Calu3 (cell line): Measurements from ENCODE around the gene NCKAP5. TPM values are rescaled to one million over a fixed set of nuclear protein-coding genes. Genes with fewer than 3 reads are reported as not detected.

Source experiments
- BruUV-seq: library from RNA; stranded (reverse); fragments of 400-500 nt; replicated peaks from 2 replicates; lab custom pipeline; 2021; lab: Mats Ljungman, UMichigan
- CTCF ChIA-PET: fragments of 300-600 bp; sonication (Branson Sonifier 250); formaldehyde crosslinking; loops from one replicate; lab custom pipeline; 2022; ENCODE audit warnings: antibody characterized with exemption; lab: Charles Lee
- DNase-seq: peaks from one replicate; pipeline ENCODE4 v3.0.0; 2022
- H3K27ac Mint-ChIP-seq: one replicate; pipeline ENCODE4 v1.8.0; 2022; ENCODE audit warnings: mixed read lengths; ENCODE audit not compliant: unreplicated experiment
- H3K27me3 Mint-ChIP-seq: one replicate; pipeline ENCODE4 v1.8.0; 2022; ENCODE audit warnings: mixed read lengths; ENCODE audit not compliant: unreplicated experiment
- H3K36me3 Mint-ChIP-seq: one replicate; pipeline ENCODE4 v1.8.0; 2022; ENCODE audit warnings: mild to moderate bottlenecking, moderate library complexity, mixed read lengths; ENCODE audit not compliant: insufficient read depth, unreplicated experiment
- H3K4me1 Mint-ChIP-seq: one replicate; pipeline ENCODE4 v1.8.0; 2022; ENCODE audit warnings: mild to moderate bottlenecking, low read depth, mixed read lengths; ENCODE audit not compliant: unreplicated experiment
- H3K4me3 Mint-ChIP-seq: one replicate; pipeline ENCODE4 v1.8.0; 2022; ENCODE audit warnings: mild to moderate bottlenecking, low read depth, moderate library complexity, mixed read lengths; ENCODE audit not compliant: unreplicated experiment
- H3K9me3 Mint-ChIP-seq: one replicate; pipeline ENCODE4 v1.8.0; 2022; ENCODE audit warnings: low read depth, mixed read lengths; ENCODE audit not compliant: unreplicated experiment
- intact Hi-C: fragments of 100-400 bp; cut with micrococcal nuclease; formaldehyde crosslinking; loops from one replicate; pipeline ENCODE4 v1.10.0; 2022; ENCODE audit not compliant: unreplicated experiment
- total RNA-seq: library from RNA; stranded (reverse); gene quantifications from 2 replicates; pipeline ENCODE4 v1.2.3, GENCODE V29; 2022
- TF ChIP-seq, protein P1 (sequence below): fragments of 200-600 bp; IDR thresholded peaks from one replicate; pipeline ENCODE4 v1.8.0; 2022; ENCODE audit warnings: antibody characterized with exemption; ENCODE audit not compliant: unreplicated experiment

NCKAP5 gene
- total RNA-seq, 1 experiment from 2014 or later: 2.2 TPM

DNA sequence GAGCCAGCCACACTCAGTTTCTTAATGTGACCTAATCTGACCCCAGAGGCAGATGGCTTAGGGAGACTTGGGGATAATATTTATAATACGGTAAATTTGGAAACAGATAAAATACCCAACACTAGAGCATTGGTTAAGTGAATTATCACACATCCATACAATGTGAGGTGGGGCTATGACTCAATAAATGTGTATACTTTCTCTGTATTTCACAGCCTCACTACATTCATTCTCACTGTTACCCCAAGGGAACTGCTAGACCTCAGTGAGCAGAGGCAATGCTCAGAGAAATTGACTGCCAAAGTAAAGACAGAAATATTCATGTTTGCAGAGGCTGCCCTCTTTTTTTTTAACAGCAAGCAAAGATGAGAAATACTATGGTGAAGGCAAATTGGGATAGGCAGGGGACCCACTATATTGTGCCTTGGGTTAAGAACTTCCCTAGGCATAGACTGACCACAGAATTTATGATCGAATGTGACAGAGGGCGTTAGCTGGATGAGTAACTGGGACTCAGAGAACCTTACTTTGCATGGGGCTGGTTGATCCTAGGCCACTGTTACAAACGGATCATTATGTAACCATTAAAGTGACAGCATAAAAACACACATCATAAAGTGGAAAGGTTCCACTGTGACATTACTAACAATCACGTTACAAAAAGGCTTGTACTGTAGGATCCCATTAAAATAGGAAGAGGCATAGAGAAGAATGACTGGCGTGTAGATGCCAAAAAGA lies 652.3 kb downstream of the NCKAP5 start:
- H3K4me3 Mint-ChIP-seq: no peak overlapping the region
- H3K27me3 Mint-ChIP-seq: no peaks in the 10 kb centered on the region
- intact Hi-C loops: no loop called here
- H3K36me3 Mint-ChIP-seq: no peaks in the 10 kb centered on the region
- BruUV-seq: no TSS peak
- H3K4me1 Mint-ChIP-seq: no peaks in the 10 kb centered on the region
- H3K9me3 Mint-ChIP-seq: no peaks in the 10 kb centered on the region
- TF ChIP-seq, protein P1, sequence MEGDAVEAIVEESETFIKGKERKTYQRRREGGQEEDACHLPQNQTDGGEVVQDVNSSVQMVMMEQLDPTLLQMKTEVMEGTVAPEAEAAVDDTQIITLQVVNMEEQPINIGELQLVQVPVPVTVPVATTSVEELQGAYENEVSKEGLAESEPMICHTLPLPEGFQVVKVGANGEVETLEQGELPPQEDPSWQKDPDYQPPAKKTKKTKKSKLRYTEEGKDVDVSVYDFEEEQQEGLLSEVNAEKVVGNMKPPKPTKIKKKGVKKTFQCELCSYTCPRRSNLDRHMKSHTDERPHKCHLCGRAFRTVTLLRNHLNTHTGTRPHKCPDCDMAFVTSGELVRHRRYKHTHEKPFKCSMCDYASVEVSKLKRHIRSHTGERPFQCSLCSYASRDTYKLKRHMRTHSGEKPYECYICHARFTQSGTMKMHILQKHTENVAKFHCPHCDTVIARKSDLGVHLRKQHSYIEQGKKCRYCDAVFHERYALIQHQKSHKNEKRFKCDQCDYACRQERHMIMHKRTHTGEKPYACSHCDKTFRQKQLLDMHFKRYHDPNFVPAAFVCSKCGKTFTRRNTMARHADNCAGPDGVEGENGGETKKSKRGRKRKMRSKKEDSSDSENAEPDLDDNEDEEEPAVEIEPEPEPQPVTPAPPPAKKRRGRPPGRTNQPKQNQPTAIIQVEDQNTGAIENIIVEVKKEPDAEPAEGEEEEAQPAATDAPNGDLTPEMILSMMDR: no peak
- CTCF ChIA-PET: no interaction called here
- H3K27ac Mint-ChIP-seq: no peak overlapping the region
- no peak for DNase-seq

DNA sequence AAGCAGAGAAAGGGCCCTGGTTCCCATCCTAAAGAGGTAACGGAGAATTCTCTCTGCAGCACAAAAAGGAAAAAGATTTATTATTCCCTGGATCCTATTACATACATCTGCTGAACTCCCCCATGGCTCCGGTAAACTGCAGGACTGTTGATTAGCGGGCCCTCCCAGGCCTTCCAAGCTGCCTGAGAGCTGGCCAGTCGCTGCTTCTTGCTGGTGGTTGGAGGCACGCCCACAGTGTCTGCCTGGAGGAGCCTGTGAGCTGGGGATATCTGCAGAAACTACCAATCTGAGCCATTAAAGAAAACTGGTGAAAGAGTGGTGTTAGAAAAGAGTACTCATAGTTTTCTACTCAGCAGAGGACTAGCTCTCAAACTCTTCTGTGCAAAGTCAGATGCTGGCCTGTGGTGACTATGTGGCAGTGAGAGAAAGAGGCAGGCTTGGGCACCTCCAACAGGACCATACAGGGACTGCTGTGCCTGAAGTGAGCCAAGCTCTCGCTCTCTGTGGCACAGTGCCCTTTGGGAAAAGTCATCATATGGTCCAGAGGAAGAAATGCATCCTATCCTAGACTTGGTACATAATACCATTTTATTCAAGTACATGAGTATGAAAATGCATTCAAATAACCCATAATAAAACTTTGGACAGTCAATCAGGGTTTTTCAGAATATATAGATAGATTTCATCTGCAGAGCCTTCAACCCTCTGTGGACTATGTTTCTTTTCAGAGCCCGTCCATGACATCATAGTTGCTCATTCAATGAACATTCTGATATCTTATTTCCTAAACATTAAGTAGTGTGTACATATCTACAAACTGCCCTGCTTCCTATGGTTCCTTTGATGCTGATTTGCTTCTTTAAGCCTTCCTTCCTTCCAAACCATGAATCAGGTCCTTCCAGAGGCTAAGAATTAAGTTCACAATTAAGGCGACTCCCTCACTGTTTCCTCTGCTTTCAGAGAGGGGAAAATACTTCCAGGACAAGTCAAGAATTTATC lies 656.2 kb downstream of the NCKAP5 start:
- no peaks in the 10 kb centered on the region for H3K27me3 Mint-ChIP-seq
- TF ChIP-seq, protein P1: no peak
- CTCF ChIA-PET: no interaction called here
- H3K4me3 Mint-ChIP-seq: no peak overlapping the region
- intact Hi-C loops: no loop called here
- no peaks in the 10 kb centered on the region for H3K4me1 Mint-ChIP-seq
- H3K27ac Mint-ChIP-seq: no peak overlapping the region
- DNase-seq: no peak
- H3K36me3 Mint-ChIP-seq: no peaks in the 10 kb centered on the region
- BruUV-seq: no TSS peak
- no peaks in the 10 kb centered on the region for H3K9me3 Mint-ChIP-seq

DNA sequence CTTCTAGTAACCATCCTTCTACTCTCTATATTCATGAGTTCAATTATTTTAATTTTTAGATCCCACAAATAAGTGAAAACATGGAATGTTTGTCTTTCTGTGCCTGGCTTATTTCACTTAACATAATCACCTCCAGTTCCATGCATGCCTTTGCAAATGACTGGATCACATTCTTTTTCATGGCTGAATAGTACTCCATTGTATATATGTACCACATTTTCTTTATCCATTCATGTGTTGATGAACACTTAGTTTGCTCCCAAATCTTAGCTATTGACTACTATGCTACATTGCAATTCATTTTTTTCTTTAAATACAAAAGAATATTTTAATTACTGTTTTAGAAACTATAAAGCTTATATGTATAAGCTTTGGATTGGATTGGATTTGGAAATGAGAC lies 657.8 kb downstream of the NCKAP5 start:
- no TSS peak for BruUV-seq
- intact Hi-C loops: no loop called here
- H3K9me3 Mint-ChIP-seq: no peaks in the 10 kb centered on the region
- H3K4me1 Mint-ChIP-seq: no peaks in the 10 kb centered on the region
- H3K27me3 Mint-ChIP-seq: no peaks in the 10 kb centered on the region
- H3K4me3 Mint-ChIP-seq: no peak overlapping the region
- CTCF ChIA-PET: no interaction called here
- TF ChIP-seq, protein P1: no peak
- no peak for DNase-seq
- no peak overlapping the region for H3K27ac Mint-ChIP-seq
- H3K36me3 Mint-ChIP-seq: no peaks in the 10 kb centered on the region

DNA sequence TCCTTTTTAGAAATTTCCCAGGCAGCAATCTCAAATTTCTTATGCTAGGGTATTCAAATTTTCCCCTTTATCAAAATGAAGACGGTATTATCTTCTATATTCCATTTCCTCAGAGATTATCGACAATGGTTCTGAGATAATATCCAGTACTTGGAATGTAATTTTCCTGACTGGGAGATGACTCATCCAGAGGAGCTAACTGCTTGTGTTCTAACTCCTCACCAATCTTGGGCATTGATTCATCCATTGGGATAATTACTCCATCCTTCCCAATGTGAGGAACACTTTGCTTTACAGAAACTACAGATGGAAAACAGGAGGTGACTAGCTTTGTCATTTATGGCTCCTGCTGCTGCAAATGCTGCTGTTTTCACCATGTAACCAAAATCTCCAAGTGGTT lies 658.8 kb downstream of the NCKAP5 start:
- CTCF ChIA-PET: interaction anchor here (0.7 kb wide), 1 partner anchor 212 kb away, joined by 5 read pairs; no protein-coding TSS in a partner anchor
- no peaks in the 10 kb centered on the region for H3K27me3 Mint-ChIP-seq
- TF ChIP-seq, protein P1: no peak
- no peak overlapping the region for H3K4me3 Mint-ChIP-seq
- DNase-seq: no peak
- no peaks in the 10 kb centered on the region for H3K4me1 Mint-ChIP-seq
- no TSS peak for BruUV-seq
- H3K27ac Mint-ChIP-seq: no peak overlapping the region
- no peaks in the 10 kb centered on the region for H3K9me3 Mint-ChIP-seq
- H3K36me3 Mint-ChIP-seq: no peaks in the 10 kb centered on the region
- intact Hi-C loops: no loop called here
